ENCODE measurements around the gene PAX3.

GRCh38 chr2:222160125-222160524, 138.7 kb downstream of the PAX3 start:
- no peak for TF ChIP-seq CTCF (IDR thresholded peaks at IDR 0.05)
- TF ChIP-seq EZH2phosphoT487 (IDR thresholded peaks at IDR 0.05), result no peak

All from neural progenitor cell (in vitro differentiated cells).